ENCODE measurements around the gene C1QTNF3. TPM values are rescaled to one million over a fixed set of nuclear protein-coding genes. Genes with fewer than 3 reads are reported as not detected.

The C1QTNF3 gene
- total and polyA plus RNA-seq, 8 donors = 3.6 to 84.1 (median 10.9) TPM

DNA sequence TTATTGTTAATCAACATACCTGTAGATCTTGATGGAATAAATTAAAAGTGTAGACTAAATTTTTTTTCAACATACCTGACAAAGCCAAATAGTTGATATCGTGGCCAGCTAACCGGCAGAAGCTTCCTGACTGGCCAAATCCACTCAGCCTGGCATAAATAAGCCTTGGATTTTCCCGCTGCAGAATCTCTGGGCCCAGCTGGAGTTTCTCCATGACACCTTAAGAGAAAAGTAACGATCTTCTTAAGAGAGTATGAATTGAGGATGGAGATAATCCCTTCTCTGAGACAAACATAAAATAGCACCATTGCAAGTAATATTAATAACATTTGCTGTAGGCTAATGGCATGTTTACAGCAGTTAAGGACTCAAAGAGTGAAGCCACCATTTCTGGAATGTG, 37.3 kb downstream of the C1QTNF3 start:
- Histone ChIP-seq H3K4me1 (peaks cover 12 to 52% (median 37%) of the 10 kb centered on the region in 4 donors), H3K27ac (peak overlapping the region in 2 of 5 donors; percentile 94 to 95), H3K9me3 (no peaks in the 10 kb centered on the region), H3K27me3 (no peaks in the 10 kb centered on the region), H3K4me3 (peak overlapping the region in 1 of 4 donors; percentile 69), H3K36me3 (peaks cover 4 to 30% (median 28%) of the 10 kb centered on the region in 4 donors)
- no peak for DNase-seq
- TF ChIP-seq POLR2A (IDR thresholded peaks at IDR 0.05) (no peak), EP300 (IDR thresholded peaks at IDR 0.05) (no peak)
- TF ChIP-seq, protein P1, sequence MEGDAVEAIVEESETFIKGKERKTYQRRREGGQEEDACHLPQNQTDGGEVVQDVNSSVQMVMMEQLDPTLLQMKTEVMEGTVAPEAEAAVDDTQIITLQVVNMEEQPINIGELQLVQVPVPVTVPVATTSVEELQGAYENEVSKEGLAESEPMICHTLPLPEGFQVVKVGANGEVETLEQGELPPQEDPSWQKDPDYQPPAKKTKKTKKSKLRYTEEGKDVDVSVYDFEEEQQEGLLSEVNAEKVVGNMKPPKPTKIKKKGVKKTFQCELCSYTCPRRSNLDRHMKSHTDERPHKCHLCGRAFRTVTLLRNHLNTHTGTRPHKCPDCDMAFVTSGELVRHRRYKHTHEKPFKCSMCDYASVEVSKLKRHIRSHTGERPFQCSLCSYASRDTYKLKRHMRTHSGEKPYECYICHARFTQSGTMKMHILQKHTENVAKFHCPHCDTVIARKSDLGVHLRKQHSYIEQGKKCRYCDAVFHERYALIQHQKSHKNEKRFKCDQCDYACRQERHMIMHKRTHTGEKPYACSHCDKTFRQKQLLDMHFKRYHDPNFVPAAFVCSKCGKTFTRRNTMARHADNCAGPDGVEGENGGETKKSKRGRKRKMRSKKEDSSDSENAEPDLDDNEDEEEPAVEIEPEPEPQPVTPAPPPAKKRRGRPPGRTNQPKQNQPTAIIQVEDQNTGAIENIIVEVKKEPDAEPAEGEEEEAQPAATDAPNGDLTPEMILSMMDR (IDR thresholded peaks at IDR 0.05) = no peak
- intact Hi-C loops (cut with DNase I; ENCODE audit: low total_unique reads) = no loop called here
- 77 to 92% (median 87%) methylated on average over 4 of the region's 4 CpGs for WGBS, 5 donors

DNA sequence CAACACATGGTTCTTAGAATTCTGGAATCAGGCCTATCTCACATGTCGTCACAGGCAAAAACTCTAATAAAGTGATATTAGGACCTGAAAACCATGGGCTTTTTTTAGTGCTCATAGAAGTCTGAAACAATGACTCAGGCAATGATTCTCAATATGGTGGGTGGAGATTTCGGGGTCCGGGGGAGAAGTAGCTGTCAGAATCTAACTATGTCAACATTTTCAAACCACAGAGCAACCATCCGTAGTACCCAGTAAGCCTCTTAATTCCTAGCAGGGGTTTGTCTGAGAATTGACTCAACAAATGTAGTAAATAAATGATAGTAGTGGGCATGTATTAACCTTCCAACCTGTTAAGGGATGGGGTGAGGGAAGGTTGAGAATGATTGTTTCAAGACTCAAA, 37.8 kb downstream of the C1QTNF3 start:
- Histone ChIP-seq H3K4me3 (no peak overlapping the region), H3K36me3 (peaks cover 4 to 30% (median 28%) of the 10 kb centered on the region in 4 donors), H3K27me3 (no peaks in the 10 kb centered on the region), H3K9me3 (no peaks in the 10 kb centered on the region), H3K27ac (peak overlapping the region in 1 of 5 donors; percentile 95), H3K4me1 (peaks cover 12 to 52% (median 38%) of the 10 kb centered on the region in 4 donors)
- TF ChIP-seq POLR2AphosphoS5 (IDR thresholded peaks at IDR 0.05) = no peak
- TF ChIP-seq POLR2A (IDR thresholded peaks at IDR 0.05) = no peak
- TF ChIP-seq, protein P1 (IDR thresholded peaks at IDR 0.05) = no peak
- DNase-seq = no peak
- intact Hi-C loops (cut with DNase I; ENCODE audit: low total_unique reads) = no loop called here
- WGBS, 5 donors = 58 to 85% (median 65%) methylated on average over 4 of the region's 4 CpGs

DNA sequence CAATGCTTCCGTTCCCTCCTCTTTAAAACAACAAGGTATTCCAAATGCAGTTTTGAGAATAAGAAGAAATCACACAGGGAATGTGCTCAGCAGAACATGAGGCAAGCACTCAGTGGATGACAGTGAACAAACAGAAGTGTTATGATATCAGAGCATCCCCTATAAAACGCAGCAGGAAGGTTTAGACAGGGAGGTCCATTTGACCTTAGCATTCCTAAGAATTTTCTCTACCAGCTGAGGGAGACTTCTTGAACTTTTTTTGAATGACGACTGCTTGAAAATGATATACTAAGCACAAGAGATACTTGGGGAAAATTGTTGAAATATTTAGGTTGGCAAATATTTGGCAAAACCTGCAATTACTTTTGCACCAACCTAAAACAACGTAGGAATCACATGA, 39.1 kb downstream of the C1QTNF3 start:
- H3K9me3 ChIP-seq = no peaks in the 10 kb centered on the region
- peaks cover 4 to 30% (median 28%) of the 10 kb centered on the region in 4 donors for H3K36me3 ChIP-seq
- DNase-seq = no peak
- H3K4me1 ChIP-seq = peaks cover 12 to 43% (median 32%) of the 10 kb centered on the region in 4 donors
- intact Hi-C loops (cut with DNase I; ENCODE audit: low total_unique reads) = no loop called here
- no peak for TF ChIP-seq POLR2A (IDR thresholded peaks at IDR 0.05)
- no peak for TF ChIP-seq POLR2AphosphoS5 (IDR thresholded peaks at IDR 0.05)
- TF ChIP-seq, protein P1 (IDR thresholded peaks at IDR 0.05) = no peak
- no peak for TF ChIP-seq EP300 (IDR thresholded peaks at IDR 0.05)
- H3K27me3 ChIP-seq = no peaks in the 10 kb centered on the region
- 84 to 95% (median 92%) methylated on average over 4 of the region's 4 CpGs for WGBS, 5 donors
- H3K4me3 ChIP-seq = no peak overlapping the region
- H3K27ac ChIP-seq = no peak overlapping the region

DNA sequence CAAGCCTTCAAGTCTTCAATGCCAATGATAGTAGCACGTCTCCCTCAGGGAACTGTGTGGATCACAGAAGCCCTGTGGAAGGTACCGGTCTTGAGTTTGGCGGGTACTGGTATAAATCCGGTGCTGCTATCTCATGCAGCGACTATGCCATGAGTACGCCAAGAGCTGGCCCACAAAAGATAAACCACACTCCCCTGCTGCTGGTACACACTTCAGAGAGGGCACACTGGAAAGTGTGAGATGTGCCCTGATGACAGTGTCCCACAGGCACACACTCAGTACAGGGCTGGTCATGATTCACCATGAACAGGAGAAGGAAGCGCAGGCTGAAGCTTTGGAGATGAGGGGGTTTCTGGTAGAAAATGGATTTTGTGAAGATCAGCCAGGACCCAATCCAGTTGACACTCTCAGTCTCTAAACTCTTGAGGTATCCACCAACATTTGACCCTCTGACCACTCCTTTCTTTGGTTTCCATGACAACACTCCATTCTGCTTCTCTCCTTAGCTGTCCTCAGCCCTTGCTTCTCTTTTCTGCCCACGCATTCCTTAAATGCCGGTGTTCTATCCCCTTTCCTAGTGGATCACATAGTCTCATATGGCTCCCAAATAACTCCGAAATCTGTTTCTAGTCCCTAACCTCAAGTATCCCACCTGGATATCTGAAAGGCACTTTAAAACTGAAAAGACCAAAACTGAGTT, 40.2 kb downstream of the C1QTNF3 start:
- Histone ChIP-seq H3K27me3 (no peaks in the 10 kb centered on the region), H3K36me3 (peaks cover 4 to 38% (median 37%) of the 10 kb centered on the region in 4 donors), H3K4me3 (no peak overlapping the region), H3K9me3 (no peaks in the 10 kb centered on the region), H3K27ac (peak overlapping the region in 3 of 5 donors; percentile 18 to 74 (median 71)), H3K4me1 (peaks cover 12 to 39% (median 30%) of the 10 kb centered on the region in 4 donors)
- intact Hi-C loops (cut with DNase I; ENCODE audit: low total_unique reads) = no loop called here
- TF ChIP-seq EP300 (IDR thresholded peaks at IDR 0.05) (no peak), POLR2AphosphoS5 (IDR thresholded peaks at IDR 0.05) (no peak), POLR2A (IDR thresholded peaks at IDR 0.05) (no peak)
- TF ChIP-seq, protein P1 (IDR thresholded peaks at IDR 0.05) = no peak
- WGBS, 5 donors = 90 to 99% (median 96%) methylated on average over 10 of the region's 10 CpGs
- DNase-seq = no peak

All from stomach (tissue), 9 donors.